Vagina (tissue), 2 donors: ENCODE data around the gene TBX1.

Source experiments
- CTCF ChIP-seq, 3 experiments: fragments of 450-650 bp in 2 of 3; fragments of 200-600 bp in 1 of 3; sonication (generic) in 1 of 3; IDR thresholded peaks; one replicate each; pipeline ENCODE4 v1.5.1; 2017 to 2019; ENCODE audit warnings: antibody characterized with exemption in 3 of 3, mild to moderate bottlenecking in 2 of 3, moderate library complexity in 2 of 3
- POLR2A ChIP-seq, 2 donors: fragments of 450-650 bp; IDR thresholded peaks; one replicate each; pipeline ENCODE4 v1.6.1; 2017; ENCODE audit warnings: antibody characterized with exemption in 2 of 2, mild to moderate bottlenecking in 2 of 2, moderate library complexity in 2 of 2

GRCh38 chr22:19713650-19714311, 46.8 kb upstream of the TBX1 start:
- no peak for TF ChIP-seq POLR2A (IDR thresholded peaks at IDR 0.05)
- no peak for TF ChIP-seq CTCF (IDR thresholded peaks at IDR 0.05)
